Astrocyte (in vitro differentiated cells and primary cell): ENCODE data around the gene SLC17A7. TPM values are rescaled to one million over a fixed set of nuclear protein-coding genes. Genes with fewer than 3 reads are reported as not detected.

ENCODE experiments used
- DNase-seq: peaks from one replicate; pipeline ENCODE4 v3.0.0-alpha.2; 2010; ENCODE audit warnings: low read depth
- FAIRE-seq: peaks from 2 replicates; lab custom pipeline; 2011; peaks lifted over from hg19 to GRCh38; lab: Jason Lieb, UNC
- H2AFZ ChIP-seq: 2 replicates; pipeline ENCODE4 v1.6.0; 2012; ENCODE audit warnings: low read depth, low read length, inconsistent platforms
- H3K27ac ChIP-seq: 2 replicates; pipeline ENCODE4 v1.5.1; 2011; ENCODE audit warnings: low read depth, low read length, inconsistent platforms
- H3K27me3 ChIP-seq: 2 replicates; pipeline ENCODE4 v1.6.0; 2011; ENCODE audit warnings: low read length, inconsistent platforms; ENCODE audit not compliant: insufficient read depth
- H3K36me3 ChIP-seq: 2 replicates; pipeline ENCODE4 v1.5.1; 2011; ENCODE audit warnings: low read length, inconsistent platforms; ENCODE audit not compliant: insufficient read depth
- H3K4me1 ChIP-seq: 2 replicates; pipeline ENCODE4 v1.5.1; 2011; ENCODE audit warnings: low read length, inconsistent platforms; ENCODE audit not compliant: insufficient read depth
- H3K4me2 ChIP-seq: 2 replicates; pipeline ENCODE4 v1.6.0; 2012; ENCODE audit warnings: low read length, inconsistent platforms
- H3K4me3 ChIP-seq: 2 replicates; pipeline ENCODE4 v1.5.1; 2011; ENCODE audit warnings: low read depth, mild to moderate bottlenecking, low read length, inconsistent platforms; ENCODE audit not compliant: insufficient read depth
- H3K79me2 ChIP-seq: 2 replicates; pipeline ENCODE4 v1.6.0; 2012; ENCODE audit warnings: mild to moderate bottlenecking, low read length, inconsistent platforms; ENCODE audit not compliant: insufficient read depth
- H3K9ac ChIP-seq: 2 replicates; pipeline ENCODE4 v1.6.0; 2012; ENCODE audit warnings: mild to moderate bottlenecking, low read length, inconsistent platforms
- H3K9me3 ChIP-seq: 2 replicates; pipeline ENCODE4 v1.5.1; 2012; ENCODE audit warnings: low read depth, mild to moderate bottlenecking, low read length, inconsistent platforms; ENCODE audit not compliant: insufficient read depth
- H4K20me1 ChIP-seq: 2 replicates; pipeline ENCODE4 v1.6.0; 2012; ENCODE audit warnings: low read length, inconsistent platforms; ENCODE audit not compliant: insufficient read depth
- H3K27ac Mint-ChIP-seq: one replicate; pipeline ENCODE4 v1.8.0; 2021; ENCODE audit warnings: mild to moderate bottlenecking, mixed read lengths; ENCODE audit not compliant: unreplicated experiment
- H3K27me3 Mint-ChIP-seq: one replicate; pipeline ENCODE4 v1.8.0; 2021; ENCODE audit warnings: low read depth, mixed read lengths; ENCODE audit not compliant: unreplicated experiment
- H3K36me3 Mint-ChIP-seq: one replicate; pipeline ENCODE4 v1.8.0; 2021; ENCODE audit warnings: low read depth, mixed read lengths; ENCODE audit not compliant: unreplicated experiment
- H3K4me1 Mint-ChIP-seq: one replicate; pipeline ENCODE4 v1.8.0; 2021; ENCODE audit warnings: low read depth, mixed read lengths; ENCODE audit not compliant: unreplicated experiment
- H3K4me3 Mint-ChIP-seq: one replicate; pipeline ENCODE4 v1.8.0; 2021; ENCODE audit warnings: mild to moderate bottlenecking, moderate library complexity, mixed read lengths; ENCODE audit not compliant: unreplicated experiment
- H3K9me3 Mint-ChIP-seq: one replicate; pipeline ENCODE4 v1.8.0; 2021; ENCODE audit warnings: mild to moderate bottlenecking, mixed read lengths; ENCODE audit not compliant: unreplicated experiment
- EZH2 ChIP-seq: IDR thresholded peaks from 2 replicates; pipeline ENCODE4 v1.6.1; 2012; ENCODE audit warnings: mild to moderate bottlenecking, low read length, inconsistent platforms; ENCODE audit not compliant: insufficient read depth
- total RNA-seq: library from RNA; stranded (reverse); gene quantifications from 2 replicates; pipeline ENCODE4 v1.2.1, GENCODE V29; 2021
- TF ChIP-seq, protein P1 (sequence below): IDR thresholded peaks from 2 replicates; pipeline ENCODE4 v1.5.1; 2011; ENCODE audit warnings: low read depth, mild to moderate bottlenecking, inconsistent platforms, low read length, moderate library complexity; ENCODE audit not compliant: insufficient read depth

SLC17A7 gene
- total RNA-seq, 1 donor from 2014 or later, result 0.16 TPM

DNA sequence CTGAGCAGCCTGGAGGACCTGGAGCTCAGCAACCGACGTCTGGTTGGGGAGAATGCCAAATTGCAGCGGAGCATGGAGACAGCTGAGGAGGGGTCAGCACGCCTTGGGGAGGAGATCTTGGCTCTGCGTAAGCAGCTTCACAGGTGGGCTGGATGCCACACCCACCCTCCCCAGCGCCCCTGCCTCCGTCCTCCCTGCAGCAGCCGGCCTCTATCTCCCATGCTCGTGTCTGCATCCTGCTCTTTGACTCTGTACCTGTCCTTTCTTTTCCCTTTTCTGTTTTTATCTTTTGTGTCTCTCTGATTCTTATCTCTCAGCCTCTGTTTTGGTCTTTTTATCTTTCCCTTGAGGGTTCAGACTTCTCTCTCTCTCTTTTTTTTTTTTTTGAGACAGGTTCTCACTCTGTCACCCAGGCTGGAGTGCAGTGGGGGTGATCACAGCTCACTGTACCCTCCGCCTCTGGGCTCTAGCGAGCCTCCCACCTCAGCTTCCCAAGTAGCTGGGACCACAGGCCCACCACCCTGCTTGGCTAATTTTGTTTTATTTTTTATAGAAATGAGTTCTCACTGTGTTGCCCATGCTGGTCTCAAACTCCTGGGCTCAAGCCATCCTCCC lies 43.2 kb downstream of the SLC17A7 start:
- Histone ChIP-seq H3K36me3 (no peaks in the 10 kb centered on the region), H3K4me2 (no peak overlapping the region), H3K27me3 (no peaks in the 10 kb centered on the region), H3K9me3 (no peaks in the 10 kb centered on the region), H4K20me1 (no peaks in the 10 kb centered on the region), H3K79me2 (no peaks in the 10 kb centered on the region), H2AFZ (no peak overlapping the region), H3K4me3 (no peak overlapping the region), H3K27ac (no peak overlapping the region), H3K9ac (no peak overlapping the region), H3K4me1 (no peaks in the 10 kb centered on the region)
- Mint-ChIP-seq H3K9me3 (no peaks in the 10 kb centered on the region), H3K4me3 (no peak overlapping the region), H3K27me3 (peaks cover 38% of the 10 kb centered on the region), H3K27ac (no peak overlapping the region), H3K36me3 (no peaks in the 10 kb centered on the region), H3K4me1 (no peaks in the 10 kb centered on the region)
- TF ChIP-seq, protein P1, sequence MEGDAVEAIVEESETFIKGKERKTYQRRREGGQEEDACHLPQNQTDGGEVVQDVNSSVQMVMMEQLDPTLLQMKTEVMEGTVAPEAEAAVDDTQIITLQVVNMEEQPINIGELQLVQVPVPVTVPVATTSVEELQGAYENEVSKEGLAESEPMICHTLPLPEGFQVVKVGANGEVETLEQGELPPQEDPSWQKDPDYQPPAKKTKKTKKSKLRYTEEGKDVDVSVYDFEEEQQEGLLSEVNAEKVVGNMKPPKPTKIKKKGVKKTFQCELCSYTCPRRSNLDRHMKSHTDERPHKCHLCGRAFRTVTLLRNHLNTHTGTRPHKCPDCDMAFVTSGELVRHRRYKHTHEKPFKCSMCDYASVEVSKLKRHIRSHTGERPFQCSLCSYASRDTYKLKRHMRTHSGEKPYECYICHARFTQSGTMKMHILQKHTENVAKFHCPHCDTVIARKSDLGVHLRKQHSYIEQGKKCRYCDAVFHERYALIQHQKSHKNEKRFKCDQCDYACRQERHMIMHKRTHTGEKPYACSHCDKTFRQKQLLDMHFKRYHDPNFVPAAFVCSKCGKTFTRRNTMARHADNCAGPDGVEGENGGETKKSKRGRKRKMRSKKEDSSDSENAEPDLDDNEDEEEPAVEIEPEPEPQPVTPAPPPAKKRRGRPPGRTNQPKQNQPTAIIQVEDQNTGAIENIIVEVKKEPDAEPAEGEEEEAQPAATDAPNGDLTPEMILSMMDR, result no peak
- no peak for TF ChIP-seq EZH2
- DNase-seq (no peak), FAIRE-seq (no peak)

DNA sequence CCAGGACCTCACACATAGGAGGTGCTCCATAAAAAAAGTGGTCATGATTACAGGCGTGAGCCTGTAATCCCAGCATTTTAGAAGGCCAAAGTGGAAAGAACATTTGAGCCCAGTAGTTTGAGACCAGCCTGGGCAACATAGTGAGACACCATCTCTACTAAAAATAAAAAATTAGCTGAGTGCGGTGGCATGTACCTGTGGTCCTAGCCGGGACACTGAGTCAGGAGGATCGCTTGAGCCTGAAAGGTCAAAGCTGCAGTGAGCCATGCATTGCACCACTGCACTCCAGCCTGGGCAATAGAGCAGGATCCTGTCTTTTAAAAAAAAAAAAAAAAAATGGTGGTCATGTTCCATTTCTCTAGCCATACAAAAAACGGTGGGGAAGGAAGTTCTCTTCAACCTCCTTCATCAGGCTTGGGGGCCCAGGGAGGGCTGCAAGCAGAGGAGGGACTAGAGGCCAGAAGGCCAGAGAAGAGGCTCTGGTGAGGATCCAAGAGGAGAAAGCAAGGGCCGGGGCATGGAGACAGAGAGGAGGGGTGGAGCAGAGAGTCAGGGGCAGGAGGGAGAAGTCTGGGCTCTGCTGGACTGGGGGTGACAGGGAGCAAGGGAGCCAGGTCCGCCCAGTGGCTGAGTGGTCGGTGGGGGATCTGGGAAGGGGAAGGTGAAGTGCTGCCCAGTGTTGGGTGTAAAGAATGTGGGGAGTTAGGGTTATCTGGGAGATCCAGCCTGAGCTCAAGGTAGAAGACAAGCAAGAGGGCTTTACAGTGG lies 44.4 kb downstream of the SLC17A7 start:
- TF ChIP-seq, protein P1, result no peak
- TF ChIP-seq EZH2, result no peak
- no peak overlapping the region for H3K4me2 ChIP-seq
- H3K9ac ChIP-seq, result no peak overlapping the region
- H3K4me3 Mint-ChIP-seq, result no peak overlapping the region
- H3K27me3 Mint-ChIP-seq, result peaks cover 49% of the 10 kb centered on the region
- no peak overlapping the region for H3K4me3 ChIP-seq
- no peaks in the 10 kb centered on the region for H3K79me2 ChIP-seq
- DNase-seq (no peak), FAIRE-seq (no peak)
- no peaks in the 10 kb centered on the region for H3K4me1 ChIP-seq
- H3K4me1 Mint-ChIP-seq, result no peaks in the 10 kb centered on the region
- H3K27ac Mint-ChIP-seq, result no peak overlapping the region
- peaks cover 2% of the 10 kb centered on the region for H3K27me3 ChIP-seq
- H3K27ac ChIP-seq, result no peak overlapping the region
- no peaks in the 10 kb centered on the region for H4K20me1 ChIP-seq
- no peaks in the 10 kb centered on the region for H3K36me3 Mint-ChIP-seq
- no peaks in the 10 kb centered on the region for H3K9me3 Mint-ChIP-seq
- no peak overlapping the region for H2AFZ ChIP-seq
- H3K9me3 ChIP-seq, result no peaks in the 10 kb centered on the region
- no peaks in the 10 kb centered on the region for H3K36me3 ChIP-seq
